Lung (tissue), 12 donors: Measurements from ENCODE around the gene CCL3. TPM values are rescaled to one million over a fixed set of nuclear protein-coding genes. Genes with fewer than 3 reads are reported as not detected.

Experiments
- ATAC-seq: fragments of 200-7000 bp; cut with Tn5 transposase; one replicate; pipeline ENCODE4 v1.9.1; 2020; ENCODE audit warnings: moderate number of reproducible peaks; ENCODE audit not compliant: insufficient read depth, low FRiP score
- DNase-seq, 3 donors: peaks; one replicate each; pipeline ENCODE4 v3.0.0-alpha.2; 2013 to 2017
- H3K27ac ChIP-seq, 2 donors: one replicate each; pipeline ENCODE4 v1.5.1; 2013; ENCODE audit warnings: mild to moderate bottlenecking in 2 of 2, moderate library complexity in 2 of 2, control low read depth in 1 of 2, inconsistent platforms in 1 of 2, low read depth in 1 of 2, low read length in 1 of 2
- H3K27me3 ChIP-seq, 3 donors: one replicate each; pipeline ENCODE4 v1.5.1; 2013; ENCODE audit warnings: low read length in 2 of 3; ENCODE audit not compliant: control insufficient read depth in 3 of 3, insufficient read depth in 3 of 3
- H3K36me3 ChIP-seq, 4 donors: one replicate each; pipeline ENCODE4 v1.5.1; 2013; ENCODE audit warnings: low read length in 4 of 4, mild to moderate bottlenecking in 1 of 4, moderate library complexity in 1 of 4; ENCODE audit not compliant: control insufficient read depth in 4 of 4, insufficient read depth in 4 of 4
- H3K4me1 ChIP-seq, 5 donors: one replicate each; pipeline ENCODE4 v1.5.1; 2013; ENCODE audit warnings: low read length in 5 of 5, mild to moderate bottlenecking in 2 of 5, moderate library complexity in 1 of 5; ENCODE audit not compliant: control insufficient read depth in 5 of 5, insufficient read depth in 5 of 5
- H3K4me3 ChIP-seq: one replicate; pipeline ENCODE4 v1.5.1; 2013; ENCODE audit warnings: mild to moderate bottlenecking, control low read depth, moderate library complexity
- H3K9ac ChIP-seq, 2 donors: one replicate each; pipeline ENCODE4 v1.5.1; 2013; ENCODE audit warnings: low read length in 2 of 2, control low read depth in 1 of 2; ENCODE audit not compliant: insufficient read depth in 1 of 2
- H3K9me3 ChIP-seq, 4 donors: one replicate each; pipeline ENCODE4 v1.5.1; 2013; ENCODE audit warnings: low read length in 3 of 4, mild to moderate bottlenecking in 1 of 4, moderate library complexity in 1 of 4; ENCODE audit not compliant: control insufficient read depth in 4 of 4, insufficient read depth in 3 of 4
- WGBS, 2 donors: extraction: QIAGEN DNeasy Blood & Tissue Kit; methylation state at CpG; one replicate each; pipeline ENCODE4 v1.1.7; 2013; 5-methylcytosine and 5-hydroxymethylcytosine counted together
- polyA plus RNA-seq, 2 donors: library from polyadenylated mRNA; stranded (reverse); fragments of 200-250 nt; gene quantifications; one replicate each; pipeline ENCODE4 v1.2.1, GENCODE V29; 2013
- total RNA-seq, 2 donors: library from RNA; depleted of rRNA in 1 of 2; stranded (reverse); fragments of >200 nt in 1 of 2; gene quantifications; one replicate each; pipeline ENCODE4 v1.2.1, GENCODE V29; 2014 to 2021
- TF ChIP-seq, protein P1 (sequence below): IDR thresholded peaks from 2 replicates; pipeline ENCODE4 v1.5.1; 2012; ENCODE audit warnings: mild to moderate bottlenecking; ENCODE audit errors: control extremely low read depth, extremely low read depth
- donor health status: control.
- donor health status: control.
- donor health status: Bipolar disorder and iron deficiency.
- donor health status: healthy.
- donor health status: DM: yes; HTN: yes; CAD: no.

The CCL3 gene
- total and polyA plus RNA-seq, 4 donors, result 7.8 to 526 (median 23.9) TPM

DNA sequence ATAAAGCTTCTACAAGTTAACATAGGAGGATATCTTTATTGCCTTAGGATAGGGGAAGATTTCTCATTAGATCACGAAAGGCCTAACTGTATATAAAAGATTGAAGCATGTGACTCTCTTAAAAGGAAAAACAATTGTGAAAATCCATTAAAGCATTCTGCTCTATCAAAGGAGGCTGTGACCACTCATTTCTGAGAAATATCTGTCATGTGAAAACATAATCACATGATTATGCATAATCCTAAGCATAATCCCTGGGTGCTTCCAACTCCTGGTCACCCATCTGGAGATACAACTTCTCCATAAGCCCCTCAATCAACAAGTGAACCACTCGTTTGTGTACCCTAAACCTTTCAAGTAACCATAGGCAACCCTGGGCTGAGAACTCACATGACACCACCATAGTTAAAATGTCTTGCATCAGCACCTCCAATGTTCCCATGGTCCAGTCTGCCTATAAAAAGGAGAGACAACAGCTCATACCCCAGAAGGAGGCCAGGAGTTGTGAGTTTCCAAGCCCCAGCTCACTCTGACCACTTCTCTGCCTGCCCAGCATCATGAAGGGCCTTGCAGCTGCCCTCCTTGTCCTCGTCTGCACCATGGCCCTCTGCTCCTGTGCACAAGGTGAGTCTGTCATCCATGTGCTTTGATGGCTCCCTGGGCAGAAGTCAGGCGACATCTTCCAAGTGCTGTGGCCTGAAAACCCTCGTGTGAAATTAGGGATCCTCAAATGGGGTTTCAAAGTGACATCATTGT is 26.0 kb downstream of the CCL3 start, which contains the start of gene CCL18:
Gene CCL18 (plus strand): TSS at position 487 of the 756 bp plus-strand sequence. CDS start 71 bp downstream, at position 558.
- no peaks in the 10 kb centered on the region for H3K36me3 ChIP-seq
- TF ChIP-seq, protein P1, sequence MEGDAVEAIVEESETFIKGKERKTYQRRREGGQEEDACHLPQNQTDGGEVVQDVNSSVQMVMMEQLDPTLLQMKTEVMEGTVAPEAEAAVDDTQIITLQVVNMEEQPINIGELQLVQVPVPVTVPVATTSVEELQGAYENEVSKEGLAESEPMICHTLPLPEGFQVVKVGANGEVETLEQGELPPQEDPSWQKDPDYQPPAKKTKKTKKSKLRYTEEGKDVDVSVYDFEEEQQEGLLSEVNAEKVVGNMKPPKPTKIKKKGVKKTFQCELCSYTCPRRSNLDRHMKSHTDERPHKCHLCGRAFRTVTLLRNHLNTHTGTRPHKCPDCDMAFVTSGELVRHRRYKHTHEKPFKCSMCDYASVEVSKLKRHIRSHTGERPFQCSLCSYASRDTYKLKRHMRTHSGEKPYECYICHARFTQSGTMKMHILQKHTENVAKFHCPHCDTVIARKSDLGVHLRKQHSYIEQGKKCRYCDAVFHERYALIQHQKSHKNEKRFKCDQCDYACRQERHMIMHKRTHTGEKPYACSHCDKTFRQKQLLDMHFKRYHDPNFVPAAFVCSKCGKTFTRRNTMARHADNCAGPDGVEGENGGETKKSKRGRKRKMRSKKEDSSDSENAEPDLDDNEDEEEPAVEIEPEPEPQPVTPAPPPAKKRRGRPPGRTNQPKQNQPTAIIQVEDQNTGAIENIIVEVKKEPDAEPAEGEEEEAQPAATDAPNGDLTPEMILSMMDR, result no peak
- H3K27me3 ChIP-seq, result no peaks in the 10 kb centered on the region
- H3K4me1 ChIP-seq, result no peaks in the 10 kb centered on the region
- DNase-seq, result no peak
- no peak within 1 kb of the TSS for H3K9ac ChIP-seq
- no peak within 1 kb of the TSS for H3K4me3 ChIP-seq
- H3K9me3 ChIP-seq, result no peaks in the 10 kb centered on the region
- no peak within 1 kb of the TSS for H3K27ac ChIP-seq
- no peak for ATAC-seq
- 82 to 88% methylated on average over 5 of the region's 5 CpGs for WGBS, 2 donors

DNA sequence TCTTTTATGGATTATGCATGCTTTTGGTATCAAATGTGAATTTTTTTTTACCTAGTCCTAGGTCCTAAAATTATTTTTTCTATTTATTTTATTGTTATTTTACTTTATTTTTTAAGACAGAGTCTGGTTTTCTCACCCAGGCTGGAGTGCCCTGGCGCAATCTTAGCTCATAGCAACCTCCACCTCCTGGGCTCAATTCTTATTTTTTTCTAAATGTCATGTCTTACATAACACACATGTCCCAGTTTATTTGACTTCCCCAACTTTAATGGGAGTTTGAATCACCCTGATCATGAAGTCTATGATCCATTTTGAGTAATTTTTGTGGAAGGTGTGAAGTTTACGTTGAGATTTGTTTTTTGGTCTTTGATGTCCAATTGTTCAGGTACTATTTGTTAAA is 29.1 kb downstream of the CCL3 start:
- Histone ChIP-seq H3K4me3 (no peak overlapping the region), H3K9me3 (no peaks in the 10 kb centered on the region), H3K36me3 (no peaks in the 10 kb centered on the region), H3K27ac (no peak overlapping the region), H3K9ac (no peak overlapping the region), H3K4me1 (peaks cover 0 to 4% (median 0%) of the 10 kb centered on the region in 5 donors), H3K27me3 (no peaks in the 10 kb centered on the region)
- WGBS, 2 donors, result 69 to 92% methylated on average over 2 of the region's 2 CpGs
- TF ChIP-seq, protein P1, result no peak
- no peak for ATAC-seq
- no peak for DNase-seq

DNA sequence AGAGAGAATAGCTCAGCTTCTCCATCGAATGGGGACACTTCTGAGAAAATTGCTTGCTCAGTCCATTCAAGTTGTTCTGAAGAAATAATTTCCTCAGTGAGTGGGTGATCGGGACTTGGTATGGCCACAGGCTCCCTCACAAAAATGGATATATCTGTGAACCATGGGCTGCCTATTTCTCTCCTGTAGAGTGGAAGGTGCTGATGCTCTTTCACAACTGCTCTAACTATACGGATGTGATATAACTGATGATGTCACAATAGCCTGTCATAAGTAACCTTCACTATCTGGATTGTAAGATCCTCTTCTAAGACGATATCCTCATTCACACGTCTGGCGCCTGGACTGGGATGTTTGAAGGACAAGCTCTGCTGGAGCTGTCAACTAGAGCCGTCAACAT is 30.5 kb downstream of the CCL3 start:
- TF ChIP-seq, protein P1, result no peak
- Histone ChIP-seq H3K9me3 (no peaks in the 10 kb centered on the region), H3K4me1 (peaks cover 0 to 4% (median 0%) of the 10 kb centered on the region in 5 donors), H3K27ac (no peak overlapping the region), H3K36me3 (no peaks in the 10 kb centered on the region), H3K27me3 (no peaks in the 10 kb centered on the region), H3K9ac (no peak overlapping the region), H3K4me3 (no peak overlapping the region)
- DNase-seq (no peak), ATAC-seq (no peak)
- 70 to 79% methylated on average over 7 of the region's 7 CpGs for WGBS, 2 donors
